IMR-90 (cell line): Measurements from ENCODE around the gene CHRNB1. TPM values are rescaled to one million over a fixed set of nuclear protein-coding genes. Genes with fewer than 3 reads are reported as not detected.

ENCODE experiments used
- ATAC-seq: fragments of 200-7000 bp; cut with Tn5 transposase; 2 replicates; pipeline ENCODE4 v1.9.1; 2020; ENCODE audit warnings: low read depth, mild to moderate bottlenecking, moderate library complexity
- BruUV-seq: library from RNA; stranded (reverse); fragments of 400-500 nt; replicated peaks from 2 replicates; lab custom pipeline; 2021; lab: Mats Ljungman, UMichigan
- CTCF ChIA-PET: fragments of 300-600 bp; formaldehyde crosslinking; extraction: SDS; loops from one replicate; lab custom pipeline; 2021; ENCODE audit warnings: antibody characterized with exemption; lab: Yijun Ruan, JAX
- POLR2A ChIA-PET: fragments of 300-600 bp; sonication (Branson Sonifier 250); formaldehyde crosslinking; loops from one replicate; lab custom pipeline; 2022; ENCODE audit warnings: antibody characterized with exemption; ENCODE audit not compliant: unreplicated experiment; lab: Charles Lee
- DNase-seq: peaks from one replicate; pipeline ENCODE4 v3.0.0; 2013
- H2AFZ ChIP-seq: replicated peaks from 2 replicates; pipeline ENCODE3; 2013; ENCODE audit warnings: low read length, mild to moderate bottlenecking; ENCODE audit not compliant: poor library complexity
- H2AK5ac ChIP-seq: 2 replicates; pipeline ENCODE4 v1.6.1; 2013; ENCODE audit warnings: low read depth, low read length, inconsistent platforms
- H2AK9ac ChIP-seq: replicated peaks from 2 replicates; pipeline ENCODE3; 2013; ENCODE audit warnings: mild to moderate bottlenecking, low read depth, low read length, moderate library complexity; ENCODE audit not compliant: poor library complexity
- H2BK120ac ChIP-seq: 2 replicates; pipeline ENCODE4 v1.6.1; 2013; ENCODE audit warnings: low read depth, low read length, inconsistent platforms
- H2BK15ac ChIP-seq: 3 replicates; pipeline ENCODE4 v1.6.1; 2013; ENCODE audit warnings: low read depth, low read length, inconsistent platforms
- H2BK20ac ChIP-seq: 2 replicates; pipeline ENCODE4 v1.6.1; 2013; ENCODE audit warnings: low read depth, mild to moderate bottlenecking, inconsistent platforms, low read length, moderate library complexity
- H2BK5ac ChIP-seq: 2 replicates; pipeline ENCODE4 v1.6.1; 2013; ENCODE audit warnings: mild to moderate bottlenecking, low read depth, low read length, inconsistent platforms; ENCODE audit not compliant: poor library complexity, severe bottlenecking
- H3K14ac ChIP-seq: replicated peaks from 2 replicates; pipeline ENCODE4 v1.6.1; 2013; ENCODE audit warnings: low read depth, low read length, inconsistent platforms
- H3K18ac ChIP-seq: 2 replicates; pipeline ENCODE4 v1.6.1; 2013; ENCODE audit warnings: low read depth, low read length, control low read depth
- H3K23ac ChIP-seq: 2 replicates; pipeline ENCODE4 v1.6.1; 2013; ENCODE audit warnings: low read depth, low read length, inconsistent platforms
- H3K27ac ChIP-seq: 2 replicates; pipeline ENCODE4 v1.5.1; 2013; ENCODE audit warnings: mild to moderate bottlenecking, control low read depth, low read length; ENCODE audit not compliant: insufficient read depth
- H3K27me3 ChIP-seq: 2 replicates; pipeline ENCODE4 v1.6.1; 2013; ENCODE audit warnings: low read length; ENCODE audit not compliant: control insufficient read depth, insufficient read depth
- H3K36me3 ChIP-seq: 2 replicates; pipeline ENCODE4 v1.6.1; 2013; ENCODE audit warnings: low read length, mixed read lengths; ENCODE audit not compliant: control insufficient read depth, insufficient read depth
- H3K4ac ChIP-seq: 2 replicates; pipeline ENCODE4 v1.6.1; 2013; ENCODE audit warnings: low read depth, low read length, inconsistent platforms
- H3K4me1 ChIP-seq: 2 replicates; pipeline ENCODE4 v1.6.1; 2013; ENCODE audit warnings: low read length, mixed read lengths; ENCODE audit not compliant: control insufficient read depth, insufficient read depth
- H3K4me2 ChIP-seq: 2 replicates; pipeline ENCODE4 v1.6.1; 2013; ENCODE audit warnings: low read depth, mild to moderate bottlenecking, control low read depth, low read length, moderate library complexity
- H3K4me3 ChIP-seq: 2 replicates; pipeline ENCODE4 v1.5.1; 2013; ENCODE audit warnings: low read depth, mild to moderate bottlenecking, control low read depth, low read length, moderate library complexity; ENCODE audit not compliant: insufficient read depth
- H3K56ac ChIP-seq: 2 replicates; pipeline ENCODE4 v1.6.1; 2013; ENCODE audit warnings: low read length, inconsistent platforms; ENCODE audit not compliant: insufficient read depth; ENCODE audit errors: extremely low read depth
- H3K79me1 ChIP-seq, 2 experiments: 2 replicates each; pipeline ENCODE4 v1.6.1; 2013; ENCODE audit warnings: low read length in 2 of 2, inconsistent platforms in 1 of 2, low read depth in 1 of 2
- H3K9ac ChIP-seq: 2 replicates; pipeline ENCODE4 v1.6.1; 2013; ENCODE audit warnings: low read depth, low read length, control low read depth
- H3K9me1 ChIP-seq: 2 replicates; pipeline ENCODE4 v1.6.1; 2013; ENCODE audit warnings: low read length, inconsistent platforms; ENCODE audit not compliant: insufficient read depth
- H3K9me3 ChIP-seq: 2 replicates; pipeline ENCODE4 v1.6.1; 2013; ENCODE audit warnings: low read length; ENCODE audit not compliant: control insufficient read depth, insufficient read depth
- H4K20me1 ChIP-seq: 2 replicates; pipeline ENCODE4 v1.6.1; 2013; ENCODE audit warnings: low read length, inconsistent platforms; ENCODE audit not compliant: insufficient read depth
- H4K5ac ChIP-seq: 2 replicates; pipeline ENCODE4 v1.6.1; 2013; ENCODE audit warnings: mild to moderate bottlenecking, low read depth, low read length, control low read depth
- H4K8ac ChIP-seq, 2 experiments: 2 replicates each; pipeline ENCODE4 v1.6.1; 2013; ENCODE audit warnings: low read depth in 2 of 2, low read length in 2 of 2, control low read depth in 1 of 2, inconsistent platforms in 1 of 2
- H4K91ac ChIP-seq: 2 replicates; pipeline ENCODE4 v1.6.1; 2013; ENCODE audit warnings: low read depth, low read length, inconsistent platforms; ENCODE audit not compliant: insufficient read depth
- RFX5 ChIP-seq: IDR thresholded peaks from 2 replicates; pipeline ENCODE4 v1.8.0; 2012; ENCODE audit warnings: low read depth, mild to moderate bottlenecking, low read length, moderate library complexity
- WGBS, 2 experiments: methylation state at CpG; one replicate each; pipeline versions ENCODE4 v1.1.5 to v1.1.7; 2013; ENCODE audit warnings: missing lambda C conversion rate in 2 of 2; ENCODE audit not compliant: insufficient read length in 1 of 2; ENCODE audit errors: extremely low coverage in 2 of 2; 5-methylcytosine and 5-hydroxymethylcytosine counted together
- dilution Hi-C: fragments of 300-500 bp; cut with HindIII; formaldehyde crosslinking; loops from one replicate; pipeline ENCODE4 v1.14.3; 2018; ENCODE audit warnings: low sequenced_read_pairs; ENCODE audit not compliant: unreplicated experiment
- in situ Hi-C: fragments of 300-500 bp; cut with MboI; formaldehyde crosslinking; loops from 3 replicates; pipeline ENCODE4 v1.14.3; 2019; ENCODE audit warnings: low sequenced_read_pairs, inconsistent platforms, mixed read lengths
- intact Hi-C: fragments of 100-400 bp; cut with micrococcal nuclease; formaldehyde crosslinking; loops from 2 replicates; pipeline ENCODE4 v1.10.0; 2022
- polyA plus RNA-seq, 3 experiments: library from polyadenylated mRNA; depleted of rRNA; stranded (reverse); fragments of >200 nt; gene quantifications; 2 replicates each; pipeline ENCODE4 v1.2.3, GENCODE V29; 2012; ENCODE audit warnings: low replicate concordance in 1 of 3
- total RNA-seq: library from RNA; depleted of rRNA; stranded (reverse); fragments of >200 nt; gene quantifications from 2 replicates; pipeline ENCODE4 v1.2.3, GENCODE V29; 2012

CHRNB1 gene
- total and polyA plus RNA-seq, 2 of the 4 experiments (the other 2 are of a cell fraction): 4.3 to 6.0 TPM

DNA sequence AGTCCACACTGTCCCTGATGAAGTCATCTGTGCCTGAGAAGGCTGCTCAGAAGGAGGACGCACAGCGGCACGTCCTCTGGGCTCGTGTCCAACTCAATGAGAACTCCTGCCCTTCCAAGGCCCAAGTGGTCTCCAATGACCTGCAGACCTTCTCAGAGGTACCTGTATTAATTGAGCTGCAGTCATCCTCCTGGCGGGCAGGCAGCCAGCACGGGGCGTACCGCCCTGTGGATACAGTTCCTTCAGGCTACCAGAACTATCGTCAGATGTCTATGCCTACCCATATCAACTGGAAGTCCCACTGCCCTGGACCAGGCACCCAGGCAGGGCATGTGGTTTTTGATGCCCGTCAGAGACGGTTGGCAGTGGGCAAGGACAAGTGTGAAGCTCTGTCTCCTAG is 12.6 kb upstream of the CHRNB1 start:
- in situ Hi-C loops (no loop called here), dilution Hi-C loops (no loop called here), intact Hi-C loops (no loop called here)
- Histone ChIP-seq H2BK15ac (no peak overlapping the region), H2BK20ac (no peak overlapping the region), H2AK9ac (no peak overlapping the region), H2BK120ac (no peak overlapping the region), H3K27me3 (no peaks in the 10 kb centered on the region; the same call in 1 of the 2 replicates), H3K36me3 (no peaks in the 10 kb centered on the region), H4K5ac (no peak overlapping the region), H4K91ac (no peak overlapping the region), H3K27ac (no peak overlapping the region), H3K4me3 (no peak overlapping the region), H3K79me1 (peaks cover 0 to 2% of the 10 kb centered on the region in 2 experiments; a peak in 1 of 4 replicates), H3K9ac (no peak overlapping the region), H3K9me3 (no peaks in the 10 kb centered on the region), H2BK5ac (no peak overlapping the region), H3K4ac (no peak overlapping the region), H3K18ac (no peak overlapping the region), H3K23ac (no peak overlapping the region), H2AK5ac (no peak overlapping the region), H3K9me1 (no peaks in the 10 kb centered on the region), H3K14ac (no peak overlapping the region), H3K4me1 (no peaks in the 10 kb centered on the region), H2AFZ (no peak overlapping the region), H4K8ac (no peak overlapping the region), H4K20me1 (no peaks in the 10 kb centered on the region; the same call in 1 of the 2 replicates), H3K4me2 (no peak overlapping the region), H3K56ac (no peak overlapping the region)
- BruUV-seq: no TSS peak
- DNase-seq (no peak), ATAC-seq (no peak)
- no peak for TF ChIP-seq RFX5
- WGBS, 2 experiments: 90% methylated on average over 7 of the region's 11 CpGs; no CpG with 5 or more reads in 1 of the 2 experiments
- CTCF ChIA-PET: no interaction called here
- POLR2A ChIA-PET: no interaction called here
